Epithelial cell of proximal tubule (primary cell): Measurements from ENCODE around the gene CACNA1C. TPM values are rescaled to one million over a fixed set of nuclear protein-coding genes. Genes with fewer than 3 reads are reported as not detected.

Experiments
- DNase-seq: peaks from one replicate; pipeline ENCODE4 v3.0.0-alpha.2; 2011; ENCODE audit warnings: low read depth
- H3K4me3 ChIP-seq: 2 replicates; pipeline ENCODE4 v1.5.1; 2011; ENCODE audit warnings: low read depth, mild to moderate bottlenecking, low read length
- CTCF ChIP-seq: conservative IDR thresholded peaks from 2 replicates; pipeline ENCODE4 v1.5.1; 2012; ENCODE audit warnings: low read depth, mild to moderate bottlenecking, low read length
- total RNA-seq: library from RNA; depleted of rRNA; stranded (reverse); fragments of >200 nt; gene quantifications from 2 replicates; pipeline ENCODE4 v1.2.3, GENCODE V29; 2015

The CACNA1C gene
- total RNA-seq, 1 donor from 2014 or later = not detected

DNA sequence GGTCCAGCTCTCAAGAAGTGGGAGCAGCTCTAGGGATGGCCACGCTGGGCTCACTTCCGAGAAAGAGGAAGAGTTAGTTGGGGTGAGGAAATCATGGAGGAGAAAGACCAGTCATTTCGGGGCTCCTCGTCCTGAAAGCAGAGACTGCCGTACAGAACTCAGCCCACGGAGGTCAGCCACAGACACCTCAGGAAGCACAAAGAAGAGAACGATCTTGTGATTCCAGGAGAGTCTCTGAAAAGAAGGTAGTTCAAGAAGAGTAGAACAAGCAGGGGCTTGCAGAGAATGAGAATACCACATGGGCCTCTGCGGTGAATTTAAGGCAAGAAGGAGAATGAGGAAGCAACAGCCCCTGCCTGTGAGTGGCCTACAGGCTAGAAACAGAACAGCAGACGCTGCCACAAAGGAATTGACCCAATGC is 311.9 kb downstream of the CACNA1C start:
- DNase-seq = no peak
- no peak overlapping the region for H3K4me3 ChIP-seq
- no peak for TF ChIP-seq CTCF

GRCh38 chr12:2366711-2367110 is 313.9 kb downstream of the CACNA1C start:
- DNase-seq = no peak
- no peak for TF ChIP-seq CTCF

GRCh38 chr12:2372178-2372577 is 319.4 kb downstream of the CACNA1C start:
- TF ChIP-seq CTCF = no peak
- no peak overlapping the region for H3K4me3 ChIP-seq
- no peak for DNase-seq

More at GRCh38 chr12:2366711-2367110, 313.9 kb downstream of the CACNA1C start:
- H3K4me3 ChIP-seq = no peak overlapping the region

- TF ChIP-seq CTCF = no peak
- H3K4me3 ChIP-seq = no peak overlapping the region
- no peak for DNase-seq
These were observed 319.9 kb downstream of the CACNA1C start for GRCh38 chr12:2372735-2373134.

DNA sequence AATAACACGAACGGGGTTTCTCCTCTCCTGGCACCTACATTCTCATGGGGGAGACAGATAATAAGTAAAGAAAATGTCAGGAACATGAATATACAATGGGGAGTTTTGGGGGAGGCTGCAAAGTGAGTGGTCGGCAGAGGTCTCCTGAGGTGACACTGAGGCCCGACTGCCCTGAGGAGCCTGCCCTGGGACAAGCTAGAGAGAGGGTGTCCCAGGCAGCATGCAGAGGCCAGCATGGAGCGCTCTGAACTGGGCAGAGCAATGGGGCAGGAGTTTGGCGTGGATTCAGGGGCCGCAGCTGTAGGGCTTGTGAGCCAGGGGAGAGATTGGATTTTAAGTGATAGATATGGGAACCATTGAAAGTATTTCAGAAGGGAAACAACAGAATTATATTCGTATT is 320.5 kb downstream of the CACNA1C start:
- no peak for TF ChIP-seq CTCF
- no peak overlapping the region for H3K4me3 ChIP-seq
- DNase-seq = no peak

GRCh38 chr12:2374092-2374906 is 321.5 kb downstream of the CACNA1C start:
- TF ChIP-seq CTCF = no peak
- no peak overlapping the region for H3K4me3 ChIP-seq
- DNase-seq = no peak

- no peak overlapping the region for H3K4me3 ChIP-seq
- no peak for DNase-seq
- no peak for TF ChIP-seq CTCF
These were observed 323.1 kb downstream of the CACNA1C start for GRCh38 chr12:2375871-2376270.
